Mesenchymal stem cell (in vitro differentiated cells and primary cell): ENCODE data around the gene RADIL.

Source experiments
- DNase-seq: peaks from one replicate; pipeline ENCODE4 v3.0.0-alpha.2; 2013
- H2AFZ ChIP-seq: one replicate; pipeline ENCODE4 v1.6.1; 2013; ENCODE audit warnings: low read depth, mild to moderate bottlenecking, control low read depth, inconsistent platforms, low read length, moderate library complexity
- H2AK5ac ChIP-seq: 2 replicates; pipeline ENCODE4 v1.6.1; 2013; ENCODE audit warnings: low read length, moderate library complexity, mild to moderate bottlenecking, inconsistent platforms; ENCODE audit not compliant: severe bottlenecking
- H2BK120ac ChIP-seq: one replicate; pipeline ENCODE4 v1.6.1; 2013; ENCODE audit warnings: low read depth, mild to moderate bottlenecking, inconsistent platforms, low read length, moderate library complexity
- H2BK12ac ChIP-seq, 2 experiments: one replicate each; pipeline ENCODE4 v1.6.1; 2013; ENCODE audit warnings: inconsistent platforms in 2 of 2, low read length in 2 of 2, mild to moderate bottlenecking in 2 of 2, moderate library complexity in 2 of 2, control low read depth in 1 of 2
- H2BK15ac ChIP-seq: one replicate; pipeline ENCODE4 v1.6.1; 2013; ENCODE audit warnings: mild to moderate bottlenecking, low read depth, inconsistent platforms; ENCODE audit not compliant: poor library complexity, severe bottlenecking
- H2BK5ac ChIP-seq: 2 replicates; pipeline ENCODE4 v1.6.1; 2013; ENCODE audit warnings: low read depth, mild to moderate bottlenecking, low read length, control low read depth, inconsistent platforms; ENCODE audit not compliant: poor library complexity, severe bottlenecking
- H3K14ac ChIP-seq, 2 experiments: one replicate each; pipeline ENCODE4 v1.6.1; 2013; ENCODE audit warnings: inconsistent platforms in 2 of 2, low read length in 2 of 2, control low read depth in 1 of 2, mild to moderate bottlenecking in 1 of 2, moderate library complexity in 1 of 2
- H3K18ac ChIP-seq, 2 experiments: one replicate each; pipeline ENCODE4 v1.6.1; 2013; ENCODE audit warnings: inconsistent platforms in 2 of 2, low read length in 2 of 2, control low read depth in 1 of 2, low read depth in 1 of 2, mild to moderate bottlenecking in 1 of 2
- H3K23ac ChIP-seq, 2 experiments: one replicate each; pipeline ENCODE4 v1.6.1; 2013; ENCODE audit warnings: inconsistent platforms in 2 of 2, low read length in 2 of 2, mild to moderate bottlenecking in 2 of 2, moderate library complexity in 2 of 2, control low read depth in 1 of 2
- H3K27ac ChIP-seq: 2 replicates; pipeline ENCODE4 v1.5.1; 2013; ENCODE audit warnings: mild to moderate bottlenecking, moderate library complexity, low read length, control low read depth, inconsistent platforms; ENCODE audit not compliant: poor library complexity, severe bottlenecking
- H3K27me3 ChIP-seq, 2 experiments: 2 replicates each; pipeline versions ENCODE4 v1.6.1 to v1.7.0; 2013; ENCODE audit warnings: low read length in 2 of 2, mild to moderate bottlenecking in 2 of 2, moderate library complexity in 2 of 2, control low read depth in 1 of 2, inconsistent platforms in 1 of 2; ENCODE audit not compliant: control insufficient read depth in 1 of 2, insufficient read depth in 1 of 2
- H3K36me3 ChIP-seq, 2 experiments: 2 replicates each; pipeline versions ENCODE4 v1.6.1 to v1.7.0; 2013; ENCODE audit warnings: low read length in 2 of 2, control low read depth in 1 of 2, inconsistent platforms in 1 of 2, low read depth in 1 of 2, mild to moderate bottlenecking in 1 of 2; ENCODE audit not compliant: insufficient read depth in 2 of 2, control insufficient read depth in 1 of 2
- H3K4ac ChIP-seq, 2 experiments: one replicate each; pipeline ENCODE4 v1.6.1; 2013; ENCODE audit warnings: inconsistent platforms in 2 of 2, low read length in 2 of 2, mild to moderate bottlenecking in 2 of 2, moderate library complexity in 2 of 2, control low read depth in 1 of 2, low read depth in 1 of 2
- H3K4me1 ChIP-seq: 2 replicates; pipeline ENCODE4 v1.6.1; 2013; ENCODE audit warnings: low read depth, low read length, control low read depth; ENCODE audit not compliant: control insufficient read depth, insufficient read depth
- H3K4me2 ChIP-seq: 2 replicates; pipeline ENCODE4 v1.6.1; 2013; ENCODE audit warnings: low read length, mild to moderate bottlenecking, inconsistent platforms; ENCODE audit not compliant: poor library complexity, severe bottlenecking
- H3K4me3 ChIP-seq, 2 experiments: 2 replicates each; pipeline versions ENCODE4 v1.5.1 to v1.7.0; 2013; ENCODE audit warnings: low read length in 2 of 2, mild to moderate bottlenecking in 2 of 2, control low read depth in 1 of 2, low read depth in 1 of 2; ENCODE audit not compliant: insufficient read depth in 1 of 2
- H3K79me1 ChIP-seq: replicated peaks from 2 replicates; pipeline ENCODE4 v1.6.1; 2013; ENCODE audit warnings: mild to moderate bottlenecking, control low read depth, low read length, inconsistent platforms; ENCODE audit not compliant: poor library complexity, severe bottlenecking
- H3K9ac ChIP-seq: 2 replicates; pipeline ENCODE4 v1.7.0; 2013; ENCODE audit warnings: mild to moderate bottlenecking, low read length, moderate library complexity
- H3K9me3 ChIP-seq: 2 replicates; pipeline ENCODE4 v1.7.0; 2013; ENCODE audit warnings: mild to moderate bottlenecking, low read length; ENCODE audit not compliant: control insufficient read depth
- H4K8ac ChIP-seq: one replicate; pipeline ENCODE4 v1.6.1; 2013; ENCODE audit warnings: inconsistent platforms, mild to moderate bottlenecking, low read length, moderate library complexity
- H4K91ac ChIP-seq: one replicate; pipeline ENCODE4 v1.6.1; 2013; ENCODE audit warnings: mild to moderate bottlenecking, low read length, inconsistent platforms
- WGBS: methylation state at CpG from one replicate; pipeline ENCODE4 v1.1.7; 2013; ENCODE audit warnings: mixed read lengths; 5-methylcytosine and 5-hydroxymethylcytosine counted together

RADIL gene

GRCh38 chr7:4828720-4829383 lies 54.7 kb downstream of the RADIL start:
- Histone ChIP-seq H2BK15ac (no peak overlapping the region), H4K91ac (no peak overlapping the region), H4K8ac (no peak overlapping the region), H2BK12ac (no peak overlapping the region), H3K9ac (no peak overlapping the region), H3K4me3 (no peak overlapping the region), H2BK120ac (no peak overlapping the region), H2AFZ (no peak overlapping the region), H3K18ac (no peak overlapping the region), H3K14ac (no peak overlapping the region), H3K4ac (no peak overlapping the region), H2BK5ac (no peak overlapping the region), H2AK5ac (no peak overlapping the region), H3K4me1 (no peaks in the 10 kb centered on the region), H3K27me3 (peaks cover 0 to 4% of the 10 kb centered on the region in 2 experiments), H3K79me1 (no peaks in the 10 kb centered on the region), H3K9me3 (no peaks in the 10 kb centered on the region), H3K27ac (no peak overlapping the region), H3K36me3 (no peaks in the 10 kb centered on the region), H3K4me2 (no peak overlapping the region), H3K23ac (no peak overlapping the region)
- no peak for DNase-seq
- WGBS = 85% methylated on average over 17 of the region's 17 CpGs

DNA sequence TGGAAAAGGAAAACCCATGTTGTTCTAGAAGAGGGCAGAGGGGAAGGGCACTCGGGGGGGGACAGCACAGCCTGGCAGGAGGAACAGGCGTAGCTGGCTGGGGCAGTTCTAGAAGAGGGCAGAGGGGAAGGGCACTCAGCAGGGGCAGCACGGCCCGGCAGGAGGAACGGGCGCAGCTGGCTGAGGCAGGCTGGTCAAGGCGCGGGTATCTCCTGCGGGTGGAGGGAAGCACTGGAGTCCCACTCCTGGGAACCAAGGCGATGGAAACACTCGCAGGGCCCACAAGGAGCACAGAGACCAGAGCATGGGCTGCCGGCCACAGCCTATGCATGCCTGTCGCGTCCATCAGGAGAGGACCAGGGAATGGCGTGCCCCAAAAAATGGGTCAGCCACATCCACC lies 58.4 kb downstream of the RADIL start:
- no peak overlapping the region for H2BK5ac ChIP-seq
- H2BK12ac ChIP-seq = no peak overlapping the region
- no peaks in the 10 kb centered on the region for H3K36me3 ChIP-seq
- H4K91ac ChIP-seq = no peak overlapping the region
- H3K4me2 ChIP-seq = no peak overlapping the region
- H3K18ac ChIP-seq = no peak overlapping the region
- no peak overlapping the region for H2BK15ac ChIP-seq
- H2BK120ac ChIP-seq = no peak overlapping the region
- no peak overlapping the region for H2AFZ ChIP-seq
- H3K9ac ChIP-seq = no peak overlapping the region
- peaks cover 3 to 16% of the 10 kb centered on the region in 2 experiments for H3K27me3 ChIP-seq
- H3K4me3 ChIP-seq = no peak overlapping the region
- no peak overlapping the region for H3K27ac ChIP-seq
- WGBS = 91% methylated on average over 15 of the region's 15 CpGs
- H3K4ac ChIP-seq = no peak overlapping the region
- no peak overlapping the region for H3K14ac ChIP-seq
- H3K23ac ChIP-seq = no peak overlapping the region
- no peak overlapping the region for H4K8ac ChIP-seq
- H3K4me1 ChIP-seq = peaks cover 1% of the 10 kb centered on the region
- no peak overlapping the region for H2AK5ac ChIP-seq
- DNase-seq = no peak
- H3K79me1 ChIP-seq = no peaks in the 10 kb centered on the region
- H3K9me3 ChIP-seq = no peaks in the 10 kb centered on the region

- Histone ChIP-seq H3K9me3 (no peaks in the 10 kb centered on the region), H3K4me1 (peaks cover 1% of the 10 kb centered on the region), H3K4me2 (no peak overlapping the region), H2AK5ac (no peak overlapping the region), H4K8ac (no peak overlapping the region), H2BK5ac (no peak overlapping the region), H3K36me3 (no peaks in the 10 kb centered on the region), H2AFZ (no peak overlapping the region), H3K27ac (no peak overlapping the region), H2BK12ac (no peak overlapping the region), H3K27me3 (peaks cover 12 to 24% of the 10 kb centered on the region in 2 experiments), H2BK15ac (no peak overlapping the region), H3K14ac (no peak overlapping the region), H4K91ac (no peak overlapping the region), H3K23ac (no peak overlapping the region), H3K79me1 (no peaks in the 10 kb centered on the region), H3K4ac (no peak overlapping the region), H3K4me3 (no peak overlapping the region), H3K18ac (no peak overlapping the region), H2BK120ac (no peak overlapping the region), H3K9ac (no peak overlapping the region)
- 89% methylated on average over 20 of the region's 20 CpGs for WGBS
- no peak for DNase-seq
Observed at GRCh38 chr7:4824120-4824775, 59.3 kb downstream of the RADIL start.

DNA sequence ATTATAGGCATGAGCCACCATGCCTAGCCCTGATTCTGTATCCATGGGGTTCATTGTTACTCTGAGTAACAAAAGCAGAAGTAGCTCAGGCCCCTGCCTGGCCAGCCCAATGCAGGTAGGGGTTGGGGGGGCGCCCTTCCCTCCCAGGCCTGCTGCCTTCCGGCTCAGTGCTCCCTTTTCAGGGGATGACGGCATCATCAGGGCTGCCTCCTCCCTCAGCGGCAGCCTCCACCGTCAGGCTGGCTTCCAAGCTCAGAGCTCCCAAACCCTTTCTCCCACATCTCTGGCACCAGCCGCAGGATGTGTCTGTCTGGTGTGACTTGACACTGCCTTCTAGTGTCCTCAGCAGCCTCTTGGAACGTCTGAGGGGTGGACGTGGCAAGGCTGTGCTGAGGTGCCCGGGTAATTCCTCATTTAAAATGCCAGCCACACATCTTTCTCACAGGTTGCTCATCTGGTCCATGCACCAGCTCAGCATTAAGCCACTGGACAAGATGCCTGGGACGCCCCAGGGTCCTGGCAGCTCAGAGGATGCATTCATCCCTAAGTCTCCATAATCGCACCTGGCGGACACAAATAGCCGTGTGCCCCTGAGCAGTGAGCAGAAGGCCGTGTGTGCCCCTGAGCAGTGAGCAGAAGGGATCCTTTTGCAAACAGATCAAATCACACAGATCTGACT lies 59.9 kb downstream of the RADIL start:
- peaks cover 1% of the 10 kb centered on the region for H3K4me1 ChIP-seq
- H2AK5ac ChIP-seq = no peak overlapping the region
- no peak overlapping the region for H3K9ac ChIP-seq
- no peak overlapping the region for H3K18ac ChIP-seq
- no peak overlapping the region for H3K4ac ChIP-seq
- peaks cover 13 to 24% of the 10 kb centered on the region in 2 experiments for H3K27me3 ChIP-seq
- no peak overlapping the region for H3K23ac ChIP-seq
- H3K9me3 ChIP-seq = no peaks in the 10 kb centered on the region
- H3K36me3 ChIP-seq = no peaks in the 10 kb centered on the region
- H3K4me2 ChIP-seq = no peak overlapping the region
- no peaks in the 10 kb centered on the region for H3K79me1 ChIP-seq
- no peak overlapping the region for H4K91ac ChIP-seq
- H2BK5ac ChIP-seq = no peak overlapping the region
- H2AFZ ChIP-seq = no peak overlapping the region
- H3K4me3 ChIP-seq = no peak overlapping the region
- no peak for DNase-seq
- H3K27ac ChIP-seq = no peak overlapping the region
- no peak overlapping the region for H4K8ac ChIP-seq
- no peak overlapping the region for H2BK12ac ChIP-seq
- no peak overlapping the region for H2BK15ac ChIP-seq
- H3K14ac ChIP-seq = no peak overlapping the region
- H2BK120ac ChIP-seq = no peak overlapping the region
- WGBS = 79% methylated on average over 14 of the region's 14 CpGs
